ENCODE data around the gene ROR1.

Gene ROR1

GRCh38 chr1:63903947-63904610 lies 130.3 kb downstream of the ROR1 start:
- no peaks in the 10 kb centered on the region for H3K36me3 ChIP-seq (ENCODE audit: control insufficient read depth, insufficient read depth, low read length)
- no peak overlapping the region for H2AFZ ChIP-seq
- H3K27ac ChIP-seq, result no peak overlapping the region
- no peaks in the 10 kb centered on the region for H3K9me3 ChIP-seq (ENCODE audit: control insufficient read depth, low read length)
- no peak overlapping the region for H3K4me3 ChIP-seq (ENCODE audit: low read depth, low read length)
- no peak for TF ChIP-seq CTCF (IDR thresholded peaks at IDR 0.05)
- H3K79me2 ChIP-seq, result no peaks in the 10 kb centered on the region
- H3K4me2 ChIP-seq (ENCODE audit: low read length), result no peak overlapping the region
- H3K9ac ChIP-seq, result no peak overlapping the region
- no peaks in the 10 kb centered on the region for H3K27me3 ChIP-seq (ENCODE audit: control insufficient read depth, insufficient read depth, low read length)
- peaks cover 21% of the 10 kb centered on the region for H3K4me1 ChIP-seq

GRCh38 chr1:63904826-63905225 lies 131.0 kb downstream of the ROR1 start:
- no peaks in the 10 kb centered on the region for H3K27me3 ChIP-seq (ENCODE audit: control insufficient read depth, insufficient read depth, low read length)
- no peak overlapping the region for H3K27ac ChIP-seq
- H3K4me1 ChIP-seq, result peaks cover 22% of the 10 kb centered on the region
- no peaks in the 10 kb centered on the region for H3K9me3 ChIP-seq (ENCODE audit: control insufficient read depth, low read length)
- no peak for TF ChIP-seq CTCF (IDR thresholded peaks at IDR 0.05)
- H3K4me2 ChIP-seq (ENCODE audit: low read length), result no peak overlapping the region
- no peak overlapping the region for H2AFZ ChIP-seq
- H3K36me3 ChIP-seq (ENCODE audit: control insufficient read depth, insufficient read depth, low read length), result no peaks in the 10 kb centered on the region
- H3K9ac ChIP-seq, result no peak overlapping the region
- no peaks in the 10 kb centered on the region for H3K79me2 ChIP-seq
- no peak overlapping the region for H3K4me3 ChIP-seq (ENCODE audit: low read depth, low read length)

- no peaks in the 10 kb centered on the region for H3K9me3 ChIP-seq (ENCODE audit: control insufficient read depth, low read length)
- peak overlapping the region; percentile 69 for H3K27ac ChIP-seq
- no peaks in the 10 kb centered on the region for H3K36me3 ChIP-seq (ENCODE audit: control insufficient read depth, insufficient read depth, low read length)
- H3K4me2 ChIP-seq (ENCODE audit: low read length), result peak overlapping the region; percentile 34
- H3K79me2 ChIP-seq, result no peaks in the 10 kb centered on the region
- H2AFZ ChIP-seq, result no peak overlapping the region
- no peak overlapping the region for H3K9ac ChIP-seq
- H3K4me1 ChIP-seq, result peaks cover 22% of the 10 kb centered on the region
- H3K27me3 ChIP-seq (ENCODE audit: control insufficient read depth, insufficient read depth, low read length), result no peaks in the 10 kb centered on the region
- no peak for TF ChIP-seq CTCF (IDR thresholded peaks at IDR 0.05)
- H3K4me3 ChIP-seq (ENCODE audit: low read depth, low read length), result no peak overlapping the region
These were observed 132.4 kb downstream of the ROR1 start for GRCh38 chr1:63906047-63906704.

- Histone ChIP-seq H3K4me2 (ENCODE audit: low read length) (no peak overlapping the region), H3K9ac (no peak overlapping the region), H3K4me1 (peaks cover 22% of the 10 kb centered on the region), H3K4me3 (ENCODE audit: low read depth, low read length) (no peak overlapping the region), H3K36me3 (ENCODE audit: control insufficient read depth, insufficient read depth, low read length) (no peaks in the 10 kb centered on the region), H3K9me3 (ENCODE audit: control insufficient read depth, low read length) (no peaks in the 10 kb centered on the region), H2AFZ (no peak overlapping the region), H3K79me2 (no peaks in the 10 kb centered on the region), H3K27ac (peak overlapping the region; percentile 69), H3K27me3 (ENCODE audit: control insufficient read depth, insufficient read depth, low read length) (no peaks in the 10 kb centered on the region)
- TF ChIP-seq CTCF (IDR thresholded peaks at IDR 0.05), result no peak
These were observed 133.2 kb downstream of the ROR1 start for GRCh38 chr1:63907051-63907450.

- Histone ChIP-seq H3K36me3 (ENCODE audit: control insufficient read depth, insufficient read depth, low read length) (no peaks in the 10 kb centered on the region), H3K27me3 (ENCODE audit: control insufficient read depth, insufficient read depth, low read length) (no peaks in the 10 kb centered on the region), H2AFZ (no peak overlapping the region), H3K79me2 (no peaks in the 10 kb centered on the region), H3K4me3 (ENCODE audit: low read depth, low read length) (no peak overlapping the region), H3K4me1 (peaks cover 22% of the 10 kb centered on the region), H3K27ac (no peak overlapping the region), H3K4me2 (ENCODE audit: low read length) (no peak overlapping the region), H3K9ac (no peak overlapping the region), H3K9me3 (ENCODE audit: control insufficient read depth, low read length) (no peaks in the 10 kb centered on the region)
- no peak for TF ChIP-seq CTCF (IDR thresholded peaks at IDR 0.05)
These were observed 134.2 kb downstream of the ROR1 start for GRCh38 chr1:63908016-63908415.

Measured in parathyroid adenoma (tissue), 2 donors.